NCI-H510A (cell line): ENCODE results near the gene RBM33.

ENCODE experiments used
- DNase-seq: peaks from one replicate; lab custom pipeline; 2025; lab: John Stamatoyannopoulos, UW

The RBM33 gene

DNA sequence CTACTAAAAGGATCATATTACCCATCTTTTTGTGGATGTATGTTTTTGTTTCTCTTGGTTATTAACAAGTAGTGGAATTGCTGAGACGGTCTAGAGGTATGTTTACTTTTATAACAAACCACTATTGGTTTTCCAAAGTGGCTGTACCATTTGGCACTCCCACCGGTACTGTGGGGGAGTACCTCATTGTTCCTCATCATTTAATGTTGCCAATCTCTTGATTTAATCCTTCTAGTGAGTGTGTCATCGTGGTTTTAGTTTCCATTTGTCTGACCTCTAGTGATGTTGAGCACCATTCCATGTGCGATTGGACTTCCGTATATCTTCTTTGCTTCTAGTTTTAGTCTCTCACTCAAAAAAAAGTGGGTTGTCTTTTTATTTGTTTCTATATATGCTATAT lies 50.4 kb downstream of the RBM33 start:
- no peak for DNase-seq

DNA sequence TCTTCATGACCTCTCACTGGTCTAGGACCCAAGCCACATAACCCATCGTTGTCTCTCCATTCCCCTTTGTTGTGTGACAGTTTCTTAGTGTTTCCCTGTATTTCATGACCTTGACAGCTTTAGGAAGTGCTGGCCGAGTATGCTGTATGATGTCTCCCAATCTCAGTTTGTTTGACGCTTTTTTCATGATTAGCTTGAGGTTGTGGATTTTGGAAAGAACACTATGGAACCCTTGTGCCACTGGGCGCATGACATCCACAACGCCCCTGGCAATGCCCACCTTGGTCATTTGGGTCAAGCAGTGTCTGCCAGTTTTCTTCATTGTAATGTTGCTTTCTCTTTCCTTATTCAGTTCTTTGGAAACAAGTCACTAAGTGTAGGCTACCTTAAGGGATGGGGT lies 52.3 kb downstream of the RBM33 start:
- DNase-seq, result no peak

DNA sequence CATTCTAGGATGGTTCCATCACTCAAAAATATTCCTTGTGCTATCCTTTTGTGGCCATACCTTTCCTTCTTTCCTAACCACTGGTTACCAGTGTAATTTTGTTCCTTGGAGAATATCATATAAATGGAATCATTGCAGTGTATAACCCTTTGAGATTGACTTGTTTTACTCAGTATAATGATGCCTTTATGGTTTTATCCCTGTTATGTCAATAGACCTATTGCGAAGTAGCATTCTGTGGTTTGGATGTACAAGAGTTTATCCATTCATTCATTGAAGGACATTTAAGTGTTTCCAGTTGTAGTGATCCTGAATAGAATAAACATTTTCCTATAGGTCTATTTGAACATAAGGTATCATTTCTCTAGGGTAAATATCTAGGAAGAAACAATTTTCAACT lies 54.2 kb downstream of the RBM33 start:
- no peak for DNase-seq

DNA sequence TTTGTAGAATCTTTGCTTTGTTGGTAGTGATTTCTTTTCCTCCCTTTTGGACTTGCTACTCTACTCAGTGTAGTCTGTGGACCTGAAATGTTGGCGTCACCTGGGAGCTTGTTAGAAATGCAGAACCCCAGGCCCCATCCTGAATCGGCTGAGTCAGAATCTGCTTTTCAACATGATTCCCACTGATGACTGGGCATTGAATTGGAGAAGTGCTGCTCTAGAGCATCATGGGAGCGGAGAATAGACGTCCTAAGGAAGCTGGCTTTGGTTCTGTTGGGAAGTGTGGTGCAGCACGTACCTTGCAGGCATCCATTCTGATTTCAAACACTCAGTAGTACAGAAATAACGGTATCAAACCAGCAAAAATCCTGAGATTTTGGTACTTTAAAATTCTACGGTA lies 54.7 kb downstream of the RBM33 start:
- DNase-seq, result no peak

DNA sequence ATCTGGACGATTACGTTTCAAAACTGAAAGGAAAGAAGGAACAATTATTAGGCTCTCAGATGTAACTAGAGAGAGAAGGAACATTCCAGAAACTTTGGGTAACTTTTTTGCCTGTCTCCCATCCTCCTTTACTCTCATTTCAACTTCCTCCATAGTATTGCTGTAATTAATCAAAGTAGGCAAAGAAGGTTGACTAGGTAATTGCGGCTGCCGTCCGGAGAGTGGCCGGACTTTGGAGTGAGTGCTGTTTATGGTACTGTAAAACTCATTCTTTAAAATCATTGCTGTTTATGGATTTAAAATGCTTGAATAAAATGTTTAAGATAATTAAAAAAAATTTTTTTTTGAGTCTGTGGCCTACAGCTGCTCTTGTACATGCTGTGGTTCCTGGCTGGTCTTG lies 56.4 kb downstream of the RBM33 start:
- DNase-seq, result no peak

DNA sequence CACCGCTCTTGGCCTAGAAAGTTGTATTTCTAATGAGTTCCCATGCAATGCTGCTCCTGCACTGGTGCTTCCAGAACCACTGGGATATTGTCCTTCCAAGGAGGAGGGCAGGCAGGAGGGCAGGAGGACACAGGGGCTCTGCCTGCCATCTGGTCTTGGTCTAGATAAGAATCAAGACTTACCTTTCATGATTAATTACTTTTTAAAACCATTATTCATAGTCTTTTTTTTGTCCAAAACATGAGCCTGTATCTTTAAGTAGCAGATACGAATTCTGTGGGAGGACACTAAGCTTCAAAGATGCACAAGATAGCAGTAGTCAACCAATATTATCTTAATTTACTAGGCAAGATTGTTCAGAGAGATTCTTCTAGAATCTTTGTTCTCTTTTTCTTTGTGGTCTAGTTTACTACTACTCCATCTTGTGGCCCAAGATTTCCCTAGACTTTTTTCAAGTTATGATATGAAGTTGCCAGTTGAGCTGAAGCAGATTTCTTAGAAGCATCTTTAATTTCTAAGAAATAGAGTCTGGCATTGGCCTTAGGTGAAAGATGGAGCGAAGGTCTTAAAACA lies 57.6 kb downstream of the RBM33 start:
- no peak for DNase-seq

DNA sequence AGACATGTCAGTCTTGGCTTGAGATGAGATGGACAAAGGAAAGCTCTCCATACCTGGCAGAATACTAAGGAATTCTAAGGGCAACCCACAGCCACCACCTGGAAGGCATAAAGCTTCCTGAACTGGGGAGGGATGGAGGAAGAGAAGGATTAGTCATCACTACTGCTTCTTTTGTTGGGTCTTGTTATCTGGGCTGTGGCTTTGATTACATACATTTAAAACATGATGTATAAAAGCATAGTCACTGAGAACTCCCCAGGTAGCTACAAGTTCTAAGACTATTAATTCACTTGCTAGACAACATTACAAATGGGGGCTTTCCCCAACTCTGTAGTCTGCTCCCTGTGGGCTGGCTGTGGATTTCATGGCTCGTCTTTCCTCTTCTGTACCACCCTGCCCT lies 58.2 kb downstream of the RBM33 start:
- no peak for DNase-seq

DNA sequence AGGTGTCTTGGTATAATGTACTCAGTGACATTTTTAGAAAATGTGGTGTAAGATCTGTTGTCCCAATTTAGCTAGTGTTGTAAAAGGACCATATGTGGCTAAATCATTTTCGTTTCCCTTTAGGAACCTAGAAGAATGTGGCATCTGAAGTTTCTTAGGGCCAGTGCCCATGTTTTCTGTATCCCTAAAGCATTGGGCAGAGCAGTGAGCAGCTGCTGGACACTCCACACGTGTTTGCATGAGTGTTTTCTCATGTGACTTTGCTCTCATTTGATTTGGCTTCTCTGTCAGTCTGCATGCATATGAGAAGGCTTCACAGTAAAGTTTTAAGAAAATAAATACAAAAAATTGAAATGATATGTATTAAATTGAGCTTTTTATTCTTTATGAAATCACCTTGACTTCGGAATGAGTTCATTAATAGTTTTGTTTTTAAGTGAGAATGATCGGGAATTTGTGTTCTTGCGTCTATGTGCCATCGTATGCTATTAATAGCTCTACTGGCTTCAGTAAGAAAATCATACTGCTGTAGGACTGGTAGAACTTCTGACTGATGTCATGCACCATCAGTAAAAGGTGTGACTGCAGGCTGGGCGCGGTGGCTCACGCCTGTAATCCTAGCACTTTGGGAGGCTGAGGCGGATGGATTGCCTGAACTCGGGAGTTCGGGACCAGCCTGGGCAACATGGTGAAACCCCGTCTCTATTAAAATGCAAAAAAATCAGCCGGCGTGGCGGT lies 61.3 kb downstream of the RBM33 start:
- no peak for DNase-seq

DNA sequence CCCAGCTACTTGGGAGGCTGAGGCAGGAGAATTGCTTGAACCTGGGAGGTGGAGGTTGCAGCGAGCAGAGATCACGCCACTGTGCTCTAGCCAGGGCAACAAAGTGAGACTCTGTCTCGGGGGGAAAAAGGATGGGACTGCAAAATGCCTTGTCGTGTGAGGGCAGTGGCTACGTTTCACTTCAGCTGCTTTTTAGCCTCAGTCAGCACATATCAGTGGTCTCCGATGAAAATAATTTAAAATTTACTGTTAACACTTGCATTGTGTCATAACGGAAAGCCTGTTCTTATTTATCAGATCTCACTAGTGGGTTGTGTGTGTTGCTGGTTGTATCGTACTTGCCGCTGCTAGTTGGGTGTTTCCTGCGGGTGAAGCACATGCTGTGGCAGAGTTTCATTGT lies 61.9 kb downstream of the RBM33 start:
- DNase-seq, result no peak

DNA sequence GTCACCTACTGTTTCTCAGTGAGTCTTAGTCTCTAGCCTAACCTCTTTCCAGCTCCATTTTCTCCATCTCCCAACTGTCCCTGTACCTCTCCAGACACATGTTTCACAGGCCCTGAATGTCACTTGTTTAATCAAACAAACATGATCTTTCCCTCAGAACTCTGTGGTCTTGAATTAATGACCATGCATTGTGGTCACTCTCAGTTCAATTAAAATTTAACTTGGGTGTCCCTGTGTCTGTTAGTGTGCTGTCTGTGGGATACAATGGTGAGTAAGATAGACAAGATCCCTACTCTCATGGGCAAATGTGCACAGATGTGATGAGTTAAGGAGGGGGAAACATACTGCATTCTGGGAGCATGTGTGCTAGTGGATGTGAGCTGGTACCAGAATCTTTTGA lies 65.0 kb downstream of the RBM33 start:
- DNase-seq, result no peak

DNA sequence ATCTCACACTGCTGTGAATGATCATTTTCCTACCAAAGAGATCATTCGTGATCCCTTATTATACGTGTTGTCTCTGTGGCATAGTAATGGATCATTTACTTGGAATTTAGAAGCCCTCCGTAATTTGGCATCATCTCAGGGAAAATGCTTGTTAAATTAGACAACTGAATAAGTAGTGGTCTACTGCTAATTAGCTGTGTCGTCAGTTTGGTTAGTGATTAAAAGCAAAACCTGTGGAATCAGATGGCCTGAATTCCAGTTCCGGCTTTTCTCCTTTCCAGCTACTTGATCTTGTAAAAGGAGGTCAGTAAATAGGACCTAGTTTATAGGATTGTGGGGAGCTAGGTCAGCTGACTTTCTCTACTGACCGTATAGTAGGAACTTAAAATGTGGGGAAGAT lies 65.6 kb downstream of the RBM33 start:
- DNase-seq, result no peak

DNA sequence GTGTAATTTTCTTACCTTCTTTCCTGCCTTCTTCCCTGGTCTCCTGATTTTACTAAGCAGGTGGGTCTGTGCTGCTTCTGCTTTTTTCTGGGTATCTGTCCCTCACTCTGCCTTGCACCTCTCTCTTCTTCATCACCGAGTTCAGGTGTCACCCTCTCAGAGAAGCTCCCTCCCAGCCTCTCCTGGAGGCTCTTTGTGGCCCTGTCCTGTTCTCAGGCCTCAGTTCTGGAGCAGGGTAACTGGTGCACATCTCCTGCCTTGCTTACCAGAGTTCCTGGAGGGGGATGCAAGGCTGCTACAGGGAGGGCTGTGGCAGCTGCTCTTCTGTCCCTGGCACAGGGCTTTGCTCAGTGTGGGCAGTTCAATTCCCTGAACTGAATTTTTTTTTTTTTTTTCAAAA lies 66.1 kb downstream of the RBM33 start:
- DNase-seq, result no peak

DNA sequence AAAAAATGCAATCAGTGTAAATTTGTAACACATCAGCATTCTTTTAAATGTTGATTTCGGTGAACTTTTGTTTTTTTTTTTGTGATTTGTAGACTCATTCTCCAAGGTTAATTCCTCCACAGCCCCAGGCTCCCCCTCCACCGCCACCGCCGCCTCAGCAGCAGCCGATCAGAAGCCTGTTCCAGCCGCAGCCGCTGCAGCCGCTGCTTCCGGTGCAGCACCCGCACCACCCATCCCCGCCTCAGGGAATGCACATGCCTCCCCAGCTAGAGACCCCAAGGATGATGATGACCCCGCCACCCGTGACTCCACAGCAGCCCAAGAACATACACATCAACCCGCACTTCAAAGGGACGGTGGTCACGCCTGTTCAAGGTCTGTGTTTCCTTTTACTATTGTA lies 66.6 kb downstream of the RBM33 start:
- no peak for DNase-seq

DNA sequence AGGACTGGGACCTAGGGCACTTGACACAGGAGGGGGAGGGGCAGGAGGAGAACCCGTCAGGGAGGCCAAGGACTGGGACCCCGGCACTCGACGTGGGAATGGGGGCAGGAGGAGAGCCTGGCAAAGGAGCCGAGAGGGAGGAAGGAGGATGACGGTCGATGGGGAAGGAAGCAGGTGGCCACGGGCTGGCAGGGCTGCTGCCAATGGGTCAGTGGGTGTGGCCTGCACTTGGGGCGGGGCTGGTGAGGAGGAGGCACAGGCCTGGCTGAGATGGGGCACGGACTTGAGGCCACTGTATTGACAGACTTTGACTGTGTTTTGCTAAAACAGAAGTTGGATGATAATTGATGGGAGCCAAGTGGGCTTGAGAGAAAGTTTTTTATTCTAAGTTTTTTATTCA lies 68.9 kb downstream of the RBM33 start:
- no peak for DNase-seq

DNA sequence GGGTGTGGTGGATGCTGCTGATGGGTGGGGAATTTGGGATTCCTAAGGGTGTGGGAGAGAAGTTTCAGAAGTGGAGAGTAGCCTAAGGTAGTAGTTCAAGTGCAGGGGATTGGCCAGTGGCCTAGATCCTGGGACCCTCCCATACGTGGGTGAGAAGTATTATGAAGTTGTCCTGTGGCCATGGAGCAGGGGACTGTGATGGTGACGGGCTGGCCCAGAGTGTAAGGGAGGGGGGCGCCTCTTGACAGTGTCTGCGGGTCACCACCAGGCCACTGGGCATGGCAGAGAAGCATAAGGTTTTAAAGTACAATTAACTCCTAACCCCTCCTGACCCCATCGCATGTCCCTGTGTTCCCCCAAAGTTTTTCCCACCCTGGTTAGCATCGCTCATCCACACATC lies 70.2 kb downstream of the RBM33 start:
- DNase-seq, result no peak

DNA sequence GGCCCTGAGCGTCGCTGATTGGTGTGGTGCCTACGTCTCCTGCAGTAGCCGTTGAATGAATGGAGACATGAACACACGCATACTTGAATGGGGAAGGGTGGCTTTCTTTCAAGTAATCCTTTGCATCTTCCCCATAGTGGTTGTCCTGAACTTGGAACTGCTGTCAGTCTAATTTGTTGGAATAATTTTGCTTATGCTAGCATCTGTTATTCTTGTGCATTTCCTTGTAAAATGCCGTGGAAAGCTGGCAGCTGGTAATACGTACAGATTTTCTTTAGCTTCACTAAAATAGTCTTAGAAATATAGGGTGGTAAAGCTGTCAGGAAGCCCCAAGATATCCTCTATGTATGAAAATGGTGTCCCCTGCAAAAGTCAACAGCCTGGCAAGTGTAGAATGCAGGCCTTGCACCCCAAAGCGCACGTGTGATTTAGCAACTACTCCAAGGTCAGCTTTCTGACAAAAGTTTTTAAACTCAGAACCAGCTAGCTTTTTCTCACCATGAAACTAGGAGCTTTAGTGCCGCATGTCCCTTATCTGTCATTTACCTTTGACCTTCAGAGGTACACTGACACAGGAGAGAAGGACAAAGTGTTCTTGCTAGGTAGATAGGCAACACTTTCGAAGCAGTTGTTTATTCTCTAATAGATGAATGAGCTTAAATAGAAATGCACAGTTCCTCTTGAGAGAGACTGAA lies 70.8 kb downstream of the RBM33 start:
- no peak for DNase-seq

DNA sequence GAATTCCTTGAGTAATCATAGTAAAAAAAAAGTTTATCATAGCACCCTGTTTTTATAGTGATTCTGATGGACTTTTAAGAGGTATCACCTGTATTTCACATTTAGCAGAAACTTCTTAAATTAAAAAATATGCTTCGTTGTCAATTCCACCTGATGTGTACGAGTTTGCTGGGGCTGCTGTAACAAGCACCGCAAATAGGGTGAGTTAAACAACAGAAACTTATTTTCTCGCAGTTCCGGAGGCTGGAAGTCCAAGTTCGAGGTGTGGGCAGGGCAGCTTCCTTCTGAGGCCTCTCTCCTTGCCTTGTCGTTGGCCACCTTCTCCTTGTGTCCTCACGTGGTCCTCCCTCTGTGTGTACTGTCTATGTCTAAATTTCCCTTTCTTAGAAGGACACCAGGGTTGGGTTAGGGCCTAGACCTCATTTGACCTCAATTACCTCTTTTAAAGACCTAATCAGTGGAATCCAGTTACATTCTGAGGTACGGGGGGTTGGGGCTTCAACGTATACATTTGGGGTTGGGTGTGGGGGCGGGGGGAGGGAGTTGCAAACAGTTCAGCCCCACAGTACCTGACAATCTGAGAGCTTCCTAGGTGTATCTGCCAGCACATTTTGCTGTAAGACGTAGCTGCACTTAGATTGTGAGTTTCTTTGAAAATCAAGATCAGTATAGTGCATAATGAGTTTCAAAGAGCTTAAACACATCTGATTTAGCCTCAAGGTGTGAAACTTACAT lies 72.7 kb downstream of the RBM33 start:
- DNase-seq, result no peak

DNA sequence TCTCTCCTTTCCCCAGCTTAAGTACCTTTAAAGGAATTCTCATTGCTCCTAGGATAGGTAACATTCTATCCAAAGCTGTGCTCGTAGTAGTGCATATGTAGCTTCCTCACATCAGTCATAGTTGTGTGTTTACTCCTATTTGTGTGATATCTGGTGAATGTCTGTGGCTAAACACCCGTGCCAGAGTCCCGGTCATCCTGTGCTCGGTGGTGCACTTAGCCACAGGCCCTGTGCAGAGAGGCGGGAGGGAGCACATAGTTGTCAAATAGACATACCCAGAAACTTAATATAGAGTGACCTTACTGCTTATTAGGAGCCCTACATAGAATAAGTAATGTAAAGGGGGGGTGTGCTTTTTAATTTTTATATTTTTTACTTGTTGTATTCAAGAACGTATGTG lies 76.6 kb downstream of the RBM33 start:
- no peak for DNase-seq

DNA sequence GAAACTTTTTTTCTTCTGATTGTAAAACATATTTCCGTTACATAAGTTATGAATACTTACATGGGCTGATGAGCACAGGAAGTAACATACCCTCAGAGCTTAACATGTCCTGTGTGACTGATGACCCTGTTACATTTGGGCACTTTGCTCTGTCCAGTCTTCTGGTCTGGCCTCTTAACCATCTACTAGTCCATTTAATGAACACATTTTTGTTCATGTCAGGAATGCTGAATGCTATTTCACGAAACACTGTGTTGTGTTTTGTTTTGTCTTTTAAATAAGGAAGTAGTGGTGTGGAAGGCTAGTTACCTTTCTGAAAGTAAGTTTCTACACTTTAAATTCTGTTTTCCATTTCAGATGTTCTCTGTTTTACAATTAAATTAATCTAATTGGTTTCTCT lies 77.7 kb downstream of the RBM33 start:
- DNase-seq, result no peak

DNA sequence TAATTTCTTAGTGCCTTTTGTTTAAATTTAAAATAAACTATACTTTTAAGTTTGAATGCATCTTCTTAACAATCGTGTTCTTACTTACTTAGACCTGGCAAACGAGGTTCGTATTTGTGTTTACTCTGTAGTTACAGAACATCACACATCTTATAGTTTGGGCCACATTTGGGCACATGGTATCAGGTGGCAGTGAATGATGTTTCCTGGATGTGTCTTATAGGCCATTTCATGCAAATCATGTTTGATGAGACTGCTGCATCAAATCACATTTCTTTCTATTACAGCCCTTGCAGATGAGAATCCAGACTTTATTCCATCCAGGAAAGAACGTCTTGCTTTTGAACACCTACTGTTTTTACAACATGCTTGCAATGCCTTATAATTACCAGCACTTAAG lies 78.5 kb downstream of the RBM33 start:
- no peak for DNase-seq

DNA sequence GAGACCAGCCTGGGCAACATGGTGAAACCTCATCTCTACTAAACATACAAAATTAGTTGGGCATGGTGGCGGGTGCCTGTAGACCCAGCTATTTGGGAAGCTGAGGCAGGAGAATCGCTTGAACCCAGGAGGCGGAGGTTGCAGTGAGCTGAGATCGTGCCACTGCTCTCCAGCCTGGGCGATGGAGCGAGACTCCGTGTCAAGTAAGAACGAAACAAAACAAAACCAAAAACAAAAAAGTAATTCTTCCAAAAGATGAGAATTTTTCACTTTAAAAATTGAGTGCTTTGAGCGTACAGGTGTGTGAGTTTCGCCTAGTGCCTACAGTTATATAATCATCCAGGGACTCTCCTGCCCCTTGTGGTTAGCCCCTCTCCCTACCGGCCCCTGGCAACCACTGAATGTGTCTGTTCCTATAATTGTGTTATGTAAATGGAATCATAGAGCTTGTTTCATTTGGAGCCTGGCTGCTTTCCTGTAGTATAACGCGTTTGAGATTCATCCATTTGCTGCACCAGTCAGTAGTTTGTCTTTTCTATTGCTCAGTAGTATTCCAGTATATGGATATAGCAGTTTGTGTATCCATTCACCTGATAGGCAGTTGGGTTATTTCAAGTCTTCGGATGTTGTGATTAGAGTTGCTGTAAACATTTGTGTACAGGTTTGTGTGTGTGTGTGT lies 80.0 kb downstream of the RBM33 start:
- DNase-seq, result no peak

DNA sequence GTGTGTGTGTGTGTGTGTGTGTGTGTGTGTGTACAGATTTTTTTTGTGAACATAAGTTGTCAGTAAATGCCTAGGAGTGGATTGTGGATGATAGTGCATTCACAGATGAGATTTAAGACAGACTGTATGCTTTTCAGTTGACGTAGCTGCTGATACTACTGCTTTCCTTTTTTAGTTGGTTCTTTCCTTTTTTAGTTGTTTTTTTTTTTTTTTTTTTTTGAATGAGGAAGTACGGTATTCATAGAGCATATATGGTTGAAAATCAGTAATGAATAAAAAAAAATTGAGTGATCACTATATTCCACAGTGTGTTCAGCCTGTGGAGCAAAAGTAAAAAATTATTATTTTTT lies 80.5 kb downstream of the RBM33 start:
- DNase-seq, result no peak

DNA sequence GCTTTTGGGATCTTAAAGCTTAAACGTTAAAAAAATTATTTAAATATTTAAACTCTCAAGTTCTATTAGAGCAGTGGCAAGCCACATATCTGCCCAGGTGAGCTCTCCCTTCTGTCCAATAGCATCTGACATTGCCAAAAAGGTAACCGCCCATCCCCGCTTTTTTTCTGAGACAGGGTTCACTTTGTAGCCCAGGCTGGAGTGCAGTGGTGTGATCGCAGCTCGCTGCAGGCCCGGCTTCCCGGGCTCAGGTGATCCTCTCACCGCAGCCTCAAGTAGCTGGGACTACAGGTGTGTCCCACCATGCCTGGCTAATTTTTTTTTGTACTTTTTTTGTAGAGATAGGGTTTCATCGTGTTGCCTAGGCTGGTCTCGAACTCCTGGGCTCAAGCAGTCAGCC lies 83.2 kb downstream of the RBM33 start:
- no peak for DNase-seq
